Panc1 (cell line): ENCODE data around the gene LBR.

Experiments used
- POLR2AphosphoS5 ChIP-seq: IDR thresholded peaks from 2 replicates; pipeline ENCODE4 v1.6.1; 2012; ENCODE audit warnings: mild to moderate bottlenecking, low read depth, low read length, moderate library complexity
- SIN3A ChIP-seq: IDR thresholded peaks from 2 replicates; pipeline ENCODE4 v1.6.1; 2012; ENCODE audit warnings: low read depth, mild to moderate bottlenecking, low read length, moderate library complexity, borderline replicate concordance; ENCODE audit not compliant: insufficient read depth
- TCF7L2 ChIP-seq: IDR thresholded peaks from 2 replicates; pipeline ENCODE4 v1.6.1; 2011; ENCODE audit warnings: mild to moderate bottlenecking, low read depth, low read length, inconsistent platforms
- TF ChIP-seq, protein P1 (sequence below): fragments of 450-650 bp; IDR thresholded peaks from 2 replicates; pipeline ENCODE4 v1.5.1; 2017; ENCODE audit warnings: mild to moderate bottlenecking

DNA sequence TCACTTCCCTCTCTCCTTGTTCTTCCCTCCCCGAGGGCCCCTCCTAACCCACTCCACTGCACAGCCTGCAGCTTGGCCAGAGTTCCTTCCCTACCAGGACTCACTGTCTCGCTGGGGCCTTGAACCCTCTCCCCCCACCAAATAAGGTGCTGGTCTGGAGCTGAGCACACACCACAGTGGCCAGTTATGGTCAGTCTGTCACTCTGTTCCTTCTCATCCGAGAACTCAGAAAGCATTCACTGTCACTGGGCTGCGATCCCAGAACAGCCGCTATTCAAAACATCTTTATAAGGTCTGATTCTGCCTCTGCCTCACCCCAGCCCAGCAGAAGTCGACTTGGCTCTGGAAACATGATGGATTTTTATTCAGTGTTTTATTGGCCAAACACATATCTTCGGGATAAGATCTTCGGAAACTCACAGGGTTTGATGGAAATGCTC lies 19.8 kb upstream of the LBR start:
- TF ChIP-seq TCF7L2 (no peak), SIN3A (no peak), POLR2AphosphoS5 (no peak)
- TF ChIP-seq, protein P1, sequence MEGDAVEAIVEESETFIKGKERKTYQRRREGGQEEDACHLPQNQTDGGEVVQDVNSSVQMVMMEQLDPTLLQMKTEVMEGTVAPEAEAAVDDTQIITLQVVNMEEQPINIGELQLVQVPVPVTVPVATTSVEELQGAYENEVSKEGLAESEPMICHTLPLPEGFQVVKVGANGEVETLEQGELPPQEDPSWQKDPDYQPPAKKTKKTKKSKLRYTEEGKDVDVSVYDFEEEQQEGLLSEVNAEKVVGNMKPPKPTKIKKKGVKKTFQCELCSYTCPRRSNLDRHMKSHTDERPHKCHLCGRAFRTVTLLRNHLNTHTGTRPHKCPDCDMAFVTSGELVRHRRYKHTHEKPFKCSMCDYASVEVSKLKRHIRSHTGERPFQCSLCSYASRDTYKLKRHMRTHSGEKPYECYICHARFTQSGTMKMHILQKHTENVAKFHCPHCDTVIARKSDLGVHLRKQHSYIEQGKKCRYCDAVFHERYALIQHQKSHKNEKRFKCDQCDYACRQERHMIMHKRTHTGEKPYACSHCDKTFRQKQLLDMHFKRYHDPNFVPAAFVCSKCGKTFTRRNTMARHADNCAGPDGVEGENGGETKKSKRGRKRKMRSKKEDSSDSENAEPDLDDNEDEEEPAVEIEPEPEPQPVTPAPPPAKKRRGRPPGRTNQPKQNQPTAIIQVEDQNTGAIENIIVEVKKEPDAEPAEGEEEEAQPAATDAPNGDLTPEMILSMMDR, result no peak
